Heart right ventricle (tissue), 16 donors: Measurements from ENCODE around the gene XRCC2. TPM values are rescaled to one million over a fixed set of nuclear protein-coding genes. Genes with fewer than 3 reads are reported as not detected.

Source experiments
- ATAC-seq, 8 donors: fragments of 200-7000 bp; cut with Tn5 transposase; one replicate each; pipeline ENCODE4 v1.9.1; 2020; ENCODE audit warnings: mild to moderate bottlenecking in 8 of 8, moderate library complexity in 8 of 8, moderate number of reproducible peaks in 1 of 8
- DNase-seq, 2 donors: peaks; one replicate each; pipeline ENCODE4 v3.0.0-alpha.2; 2020
- H3K27ac ChIP-seq, 10 donors: fragments of 200-600 bp; sonication (generic) in 2 of 10; one replicate each; pipeline versions ENCODE4 v1.5.0 to v1.8.0; 2020 to 2022; ENCODE audit warnings: mild to moderate bottlenecking in 3 of 10
- H3K27me3 ChIP-seq, 7 donors: fragments of 200-600 bp; one replicate each; pipeline ENCODE4 v1.8.0; 2021 to 2022; ENCODE audit warnings: mild to moderate bottlenecking in 2 of 7
- H3K36me3 ChIP-seq, 9 donors: fragments of 200-600 bp; sonication (generic) in 1 of 9; one replicate each; pipeline versions ENCODE4 v1.5.0 to v1.8.0; 2020 to 2022; ENCODE audit warnings: mild to moderate bottlenecking in 2 of 9
- H3K4me1 ChIP-seq, 9 donors: fragments of 200-600 bp; sonication (generic) in 1 of 9; one replicate each; pipeline versions ENCODE4 v1.5.0 to v1.8.0; 2020 to 2022; ENCODE audit warnings: mild to moderate bottlenecking in 4 of 9
- H3K4me3 ChIP-seq, 10 donors: fragments of 200-600 bp; sonication (generic) in 2 of 10; one replicate each; pipeline versions ENCODE4 v1.5.0 to v1.8.0; 2020 to 2022; ENCODE audit warnings: mild to moderate bottlenecking in 7 of 10, moderate library complexity in 2 of 10
- H3K9me3 ChIP-seq, 11 donors: fragments of 200-600 bp in 10 of 11; sonication (generic) in 2 of 11; one replicate each; pipeline versions ENCODE4 v1.5.0 to v1.8.0; 2013 to 2022; ENCODE audit warnings: mild to moderate bottlenecking in 2 of 11, control low read depth in 1 of 11, moderate library complexity in 1 of 11
- WGBS, 2 donors: extraction: QIAGEN DNeasy Blood & Tissue Kit; methylation state at CpG; one replicate each; pipeline ENCODE4 v1.1.7; 2013; ENCODE audit warnings: inconsistent platforms in 1 of 2; 5-methylcytosine and 5-hydroxymethylcytosine counted together
- intact Hi-C, 10 donors: fragments of 100-400 bp; cut with DNase I; formaldehyde crosslinking; loops; one replicate each; pipeline versions ENCODE4 v1.11.1 to v1.14.2; 2022
- polyA plus RNA-seq, 2 donors: library from polyadenylated mRNA; stranded (reverse); fragments of 200-250 nt; gene quantifications; one replicate each; pipeline ENCODE4 v1.2.3, GENCODE V29; 2013
- total RNA-seq, 10 donors: library from RNA; stranded (reverse); fragmentation: NEBNext Ultra II Directional in 3 of 10; extraction: Animal tissue kit (Norgen Biotek cat#: 25700) in 3 of 10; gene quantifications; one replicate each; pipeline versions ENCODE4 v1.2.1 to v1.2.4, GENCODE V29; 2021 to 2023
- TF ChIP-seq, protein P1 (sequence below), 9 donors: fragments of 200-600 bp; sonication (generic) in 2 of 9; IDR thresholded peaks; one replicate each; pipeline versions ENCODE4 v1.5.0 to v1.8.0; 2021 to 2022; ENCODE audit warnings: antibody characterized with exemption in 9 of 9, mild to moderate bottlenecking in 5 of 9, moderate library complexity in 1 of 9
- donor health status: Arrhythmogenic right ventricular cardiomyopathy.
- donor health status: ischemic (EF 13 %, LVEDD 7.1; RV severe dilation, severe dysfunction).
- donor health status: healthy with polysubstance abuse.
- donor health status: DM: no; HTN: yes; CAD: no.
- donor health status: DM: no; HTN: no; CAD: no.
- donor health status: ischemic (EF 25% LVEDD 6.9; RV normal size, moderate dysfunction).
- donor health status: ischemic (EF 25% LVEDD 5.7; RV mildly dilated, moderate dysfunction).
- donor health status: healthy.
- donor health status: DM: yes; HTN: yes; CAD: no.
- donor health status: Ischemic cardiomyopathy.
- donor health status: ischemic (EF 35%, LVEDD 5.7; RV mildly dilated, moderate dysfunction).
- donor health status: nonischemic (EF 11% LVEDD 7.7; RV severe dilation, severe dysfunction).
- donor health status: DM: yes; HTN: yes; CAD: no.
- donor health status: PGD.
- donor health status: ischemic (EF 29% LVEDD 5.4; RV normal size, mild dysfunction).
- donor health status: nonischemic (EF 23%, LVEDD 6.1; RV moderate dilation, normal function).

Gene XRCC2
- total and polyA plus RNA-seq, 12 donors: 0.06 to 0.71 (median 0.46) TPM

DNA sequence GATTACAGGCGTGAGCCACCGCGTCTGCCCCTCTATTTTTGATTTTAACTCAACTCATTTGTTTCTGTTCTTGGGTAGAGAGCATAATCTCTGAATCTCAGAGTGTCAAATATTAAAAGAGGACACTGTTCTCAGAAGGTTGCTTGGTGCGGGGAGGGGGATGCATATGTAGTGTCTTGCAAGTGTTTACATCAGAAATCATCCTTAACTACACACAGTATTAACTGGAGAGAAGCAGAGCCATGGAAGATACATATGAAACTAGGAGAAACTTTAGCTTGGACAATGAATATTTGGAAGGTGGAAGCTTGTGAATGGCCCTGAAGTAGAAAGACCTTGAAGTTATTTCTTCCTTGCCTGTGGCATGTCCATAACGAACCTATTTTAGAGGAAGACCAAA, 57.5 kb downstream of the XRCC2 start:
- H3K9me3 ChIP-seq: no peaks in the 10 kb centered on the region
- no peak overlapping the region for H3K27ac ChIP-seq
- DNase-seq: no peak
- H3K4me3 ChIP-seq: no peak overlapping the region
- intact Hi-C loops: no loop called here
- H3K4me1 ChIP-seq: peaks cover 0 to 5% (median 0%) of the 10 kb centered on the region in 9 donors
- H3K27me3 ChIP-seq: no peaks in the 10 kb centered on the region
- H3K36me3 ChIP-seq: no peaks in the 10 kb centered on the region
- 95 to 96% methylated on average over 5 of the region's 5 CpGs for WGBS, 2 donors
- TF ChIP-seq, protein P1, sequence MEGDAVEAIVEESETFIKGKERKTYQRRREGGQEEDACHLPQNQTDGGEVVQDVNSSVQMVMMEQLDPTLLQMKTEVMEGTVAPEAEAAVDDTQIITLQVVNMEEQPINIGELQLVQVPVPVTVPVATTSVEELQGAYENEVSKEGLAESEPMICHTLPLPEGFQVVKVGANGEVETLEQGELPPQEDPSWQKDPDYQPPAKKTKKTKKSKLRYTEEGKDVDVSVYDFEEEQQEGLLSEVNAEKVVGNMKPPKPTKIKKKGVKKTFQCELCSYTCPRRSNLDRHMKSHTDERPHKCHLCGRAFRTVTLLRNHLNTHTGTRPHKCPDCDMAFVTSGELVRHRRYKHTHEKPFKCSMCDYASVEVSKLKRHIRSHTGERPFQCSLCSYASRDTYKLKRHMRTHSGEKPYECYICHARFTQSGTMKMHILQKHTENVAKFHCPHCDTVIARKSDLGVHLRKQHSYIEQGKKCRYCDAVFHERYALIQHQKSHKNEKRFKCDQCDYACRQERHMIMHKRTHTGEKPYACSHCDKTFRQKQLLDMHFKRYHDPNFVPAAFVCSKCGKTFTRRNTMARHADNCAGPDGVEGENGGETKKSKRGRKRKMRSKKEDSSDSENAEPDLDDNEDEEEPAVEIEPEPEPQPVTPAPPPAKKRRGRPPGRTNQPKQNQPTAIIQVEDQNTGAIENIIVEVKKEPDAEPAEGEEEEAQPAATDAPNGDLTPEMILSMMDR (IDR thresholded peaks at IDR 0.05): no peak
- no peak for ATAC-seq

DNA sequence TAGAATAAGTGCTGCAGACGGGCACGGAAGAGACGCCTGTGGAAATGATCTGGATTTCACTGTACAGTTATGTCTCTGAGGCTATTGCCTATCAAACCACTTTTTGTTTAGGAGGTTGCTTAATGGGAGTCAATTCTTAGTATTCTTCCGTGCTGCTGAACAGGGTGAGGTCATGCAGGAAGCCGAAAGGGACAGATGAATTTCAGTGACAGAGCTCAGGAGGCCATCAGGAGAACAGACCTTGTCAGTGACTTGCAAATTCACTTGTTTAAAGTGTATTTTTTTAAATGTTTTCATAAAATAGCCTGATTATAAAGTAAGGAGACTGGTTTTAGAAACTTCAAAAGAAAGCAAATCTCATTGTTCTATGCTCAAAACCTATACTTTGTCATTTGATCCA, 58.9 kb downstream of the XRCC2 start:
- H3K4me1 ChIP-seq: peaks cover 0 to 5% (median 0%) of the 10 kb centered on the region in 9 donors
- DNase-seq: no peak
- 69 to 71% methylated on average over 5 of the region's 5 CpGs for WGBS, 2 donors
- H3K4me3 ChIP-seq: no peak overlapping the region
- ATAC-seq: no peak
- intact Hi-C loops: no loop called here
- H3K27ac ChIP-seq: no peak overlapping the region
- no peaks in the 10 kb centered on the region for H3K9me3 ChIP-seq
- H3K36me3 ChIP-seq: no peaks in the 10 kb centered on the region
- H3K27me3 ChIP-seq: no peaks in the 10 kb centered on the region
- TF ChIP-seq, protein P1 (IDR thresholded peaks at IDR 0.05): no peak

DNA sequence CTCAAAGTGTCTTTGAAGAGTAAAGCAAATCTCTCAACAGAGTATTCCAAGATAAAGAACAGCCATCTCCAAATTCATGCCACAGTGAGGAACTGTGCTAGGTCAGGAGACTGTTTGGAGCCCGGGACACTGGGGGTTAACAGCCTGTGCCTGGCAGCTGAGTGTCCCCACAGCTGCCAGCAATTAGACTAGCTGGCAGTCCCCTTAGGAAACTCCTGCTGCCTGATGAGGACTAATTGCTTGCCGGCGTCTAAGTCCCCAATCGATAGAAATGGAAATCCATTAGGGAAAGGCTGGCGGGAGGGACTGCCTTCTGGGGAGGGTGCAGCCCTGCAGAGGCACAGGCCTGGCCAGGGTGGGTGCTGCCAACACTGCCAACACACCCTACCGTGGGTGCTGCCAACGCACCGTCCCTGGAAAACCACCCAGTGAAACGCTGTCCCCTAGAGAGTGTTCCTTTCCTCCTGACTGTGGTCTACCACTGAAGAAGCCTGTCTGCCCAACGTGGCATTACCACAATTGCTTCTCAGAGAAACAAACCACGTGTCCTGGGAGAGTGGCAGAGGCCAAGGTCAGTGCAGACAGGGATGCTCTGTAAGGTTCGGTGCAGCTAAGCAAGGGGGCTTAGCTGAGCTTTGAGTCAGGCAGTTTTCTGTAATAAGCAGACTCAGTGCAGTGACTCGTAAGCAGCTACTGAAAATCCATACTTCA, 60.8 kb downstream of the XRCC2 start:
- TF ChIP-seq, protein P1 (IDR thresholded peaks at IDR 0.05): no peak
- no peaks in the 10 kb centered on the region for H3K36me3 ChIP-seq
- H3K9me3 ChIP-seq: no peaks in the 10 kb centered on the region
- H3K27me3 ChIP-seq: no peaks in the 10 kb centered on the region
- no peak overlapping the region for H3K27ac ChIP-seq
- 22 to 27% methylated on average over 13 of the region's 13 CpGs for WGBS, 2 donors
- intact Hi-C loops: no loop called here
- ATAC-seq (peak in 7 of 8 donors; percentile 17 to 78 (median 56)), DNase-seq (no peak)
- H3K4me3 ChIP-seq: peak overlapping the region in 2 of 10 donors; percentile 11 to 19
- peaks cover 0 to 5% (median 0%) of the 10 kb centered on the region in 9 donors for H3K4me1 ChIP-seq

DNA sequence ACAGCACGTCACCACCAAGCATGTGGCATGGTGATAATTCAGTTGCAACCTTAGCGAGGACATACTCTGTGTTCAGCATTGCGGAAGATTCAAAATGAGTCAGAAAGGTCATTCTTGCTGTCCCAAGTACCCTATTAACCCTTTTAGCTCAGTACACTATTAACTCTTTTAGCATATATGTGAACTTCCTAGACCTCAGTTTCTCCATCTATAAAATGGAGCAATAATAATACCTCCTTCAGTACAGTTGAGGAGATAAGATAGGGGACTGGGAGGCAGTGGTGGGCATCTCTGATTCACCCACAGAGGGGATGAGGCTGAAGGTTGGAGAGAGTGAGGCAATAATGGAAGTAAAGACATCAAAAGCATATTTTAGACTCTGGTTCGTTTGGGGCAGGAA, 67.3 kb downstream of the XRCC2 start:
- TF ChIP-seq, protein P1 (IDR thresholded peaks at IDR 0.05): no peak
- 62 to 72% methylated on average over 4 of the region's 4 CpGs for WGBS, 2 donors
- Histone ChIP-seq H3K4me3 (no peak overlapping the region), H3K36me3 (no peaks in the 10 kb centered on the region), H3K27me3 (no peaks in the 10 kb centered on the region), H3K4me1 (no peaks in the 10 kb centered on the region), H3K9me3 (no peaks in the 10 kb centered on the region), H3K27ac (no peak overlapping the region)
- ATAC-seq: no peak
- intact Hi-C loops: no loop called here
- DNase-seq: no peak
